HG02970 (cell line): ENCODE measurements around the gene PRMT7.

Experiments used
- ATAC-seq: cut with Tn5 transposase; IDR thresholded peaks from one replicate; pipeline ENCODE4 v1.9.1; 2021; ENCODE audit warnings: mild to moderate bottlenecking, moderate library complexity, moderate number of reproducible peaks; ENCODE audit not compliant: unreplicated experiment, low FRiP score

The PRMT7 gene

DNA sequence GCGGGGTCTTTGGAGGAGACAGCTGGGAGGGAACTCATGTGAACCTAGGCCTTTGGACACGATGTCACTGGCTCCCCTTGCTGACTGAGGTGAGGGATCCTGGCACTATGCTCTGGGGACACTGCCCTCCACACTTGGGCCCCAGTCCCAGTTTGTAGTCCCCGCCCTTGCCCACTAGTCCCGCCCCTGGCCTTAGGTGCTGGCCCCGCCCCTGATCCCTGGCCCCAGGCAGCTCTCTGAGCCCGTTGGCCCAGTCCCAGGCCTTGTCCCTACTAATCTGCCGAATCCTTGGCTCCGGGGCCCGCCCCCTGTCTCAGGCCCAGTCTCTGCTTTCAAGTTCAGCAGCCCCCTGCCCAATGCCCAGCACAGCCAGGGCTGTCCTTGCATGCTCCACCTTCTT is 76.5 kb downstream of the PRMT7 start:
- ATAC-seq = no peak

DNA sequence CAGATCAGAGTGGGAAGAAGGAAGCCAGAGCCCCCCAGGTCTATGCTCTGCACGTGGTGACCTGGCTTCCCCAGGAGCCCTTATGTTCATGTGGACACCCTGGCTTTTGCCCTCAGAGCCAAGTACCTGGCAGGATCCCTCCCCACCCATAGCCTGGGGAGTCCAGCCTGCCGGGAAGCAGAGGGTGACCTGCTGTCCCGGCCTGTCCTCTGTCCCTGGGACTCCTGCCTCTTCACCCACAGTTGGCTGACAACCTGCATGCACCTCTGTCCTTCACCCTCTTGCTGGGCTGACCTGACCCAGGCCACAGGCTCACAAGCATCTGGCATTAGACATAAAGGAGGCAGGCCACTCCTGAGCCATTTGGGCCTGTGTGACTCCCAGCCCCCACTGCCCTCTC is 77.3 kb downstream of the PRMT7 start:
- ATAC-seq = no peak

GRCh38 chr16:68389006-68389405 is 78.2 kb downstream of the PRMT7 start:
- no peak for ATAC-seq

GRCh38 chr16:68389750-68390371 is 79.0 kb downstream of the PRMT7 start:
- ATAC-seq = no peak

- ATAC-seq = no peak
Observed at GRCh38 chr16:68393333-68393732, 82.5 kb downstream of the PRMT7 start.

- no peak for ATAC-seq
Observed at GRCh38 chr16:68395167-68395786, 84.5 kb downstream of the PRMT7 start.

GRCh38 chr16:68395815-68396214 is 85.0 kb downstream of the PRMT7 start:
- no peak for ATAC-seq

GRCh38 chr16:68396481-68396880 is 85.7 kb downstream of the PRMT7 start:
- no peak for ATAC-seq

GRCh38 chr16:68397710-68398201 is 86.9 kb downstream of the PRMT7 start:
- no peak for ATAC-seq

DNA sequence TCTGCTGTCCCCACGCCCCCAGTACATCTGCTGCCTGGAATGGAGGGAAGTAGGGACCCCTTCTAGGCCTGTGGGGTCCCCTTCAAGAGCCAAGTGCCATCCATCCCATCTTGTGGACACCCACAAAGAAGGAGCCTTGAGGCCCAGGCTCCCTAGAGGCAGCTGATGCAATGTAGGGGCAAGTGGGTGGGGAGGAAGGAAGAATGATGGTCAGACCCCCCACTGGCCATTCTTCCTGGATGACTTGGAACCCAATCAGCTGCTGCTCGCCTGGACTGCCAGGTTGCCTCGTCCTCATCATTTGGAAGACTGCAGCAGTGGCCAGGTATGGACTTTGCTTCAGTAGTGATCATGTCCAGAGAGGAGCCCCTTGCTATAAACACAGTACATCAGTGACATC is 88.6 kb downstream of the PRMT7 start:
- ATAC-seq = no peak

DNA sequence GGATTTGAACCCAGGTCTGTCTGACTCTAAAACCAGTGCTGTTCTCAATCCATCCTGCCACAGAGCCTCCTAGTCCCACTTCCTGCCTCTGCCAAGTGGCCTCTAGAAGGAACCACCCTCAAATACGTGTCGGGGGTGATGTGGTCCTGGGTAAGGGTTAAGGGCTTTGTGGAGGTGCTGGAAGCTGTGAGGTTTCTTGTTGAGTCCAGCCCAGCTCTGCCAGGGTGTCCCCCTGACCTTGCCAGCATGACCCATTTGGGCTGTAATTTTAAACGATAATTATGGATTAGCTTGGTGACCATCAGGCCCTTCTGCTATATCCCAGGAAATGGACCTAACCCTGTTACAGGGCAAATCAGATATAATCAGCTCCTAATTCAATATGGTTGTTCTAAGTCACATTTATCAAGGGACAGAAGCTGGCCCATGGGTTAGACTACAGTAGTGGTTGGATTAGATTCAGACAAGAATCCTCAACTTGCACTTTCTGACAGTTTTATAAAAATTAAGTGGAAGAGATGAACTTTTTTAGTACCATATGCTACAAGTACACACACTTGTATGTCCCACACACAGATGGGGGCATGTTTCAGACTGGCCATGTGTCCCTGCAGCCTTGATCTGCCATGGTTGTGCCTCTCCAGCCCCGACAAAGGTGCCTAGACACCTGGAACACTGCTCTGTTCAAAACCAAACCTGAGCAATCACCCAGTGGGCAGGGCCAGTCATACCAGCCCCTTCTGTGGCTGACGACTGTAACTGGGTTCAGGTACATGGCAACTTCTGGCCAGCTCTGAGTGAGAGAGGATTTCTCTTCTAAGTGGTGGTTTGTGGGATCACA is 89.5 kb downstream of the PRMT7 start:
- ATAC-seq = no peak

DNA sequence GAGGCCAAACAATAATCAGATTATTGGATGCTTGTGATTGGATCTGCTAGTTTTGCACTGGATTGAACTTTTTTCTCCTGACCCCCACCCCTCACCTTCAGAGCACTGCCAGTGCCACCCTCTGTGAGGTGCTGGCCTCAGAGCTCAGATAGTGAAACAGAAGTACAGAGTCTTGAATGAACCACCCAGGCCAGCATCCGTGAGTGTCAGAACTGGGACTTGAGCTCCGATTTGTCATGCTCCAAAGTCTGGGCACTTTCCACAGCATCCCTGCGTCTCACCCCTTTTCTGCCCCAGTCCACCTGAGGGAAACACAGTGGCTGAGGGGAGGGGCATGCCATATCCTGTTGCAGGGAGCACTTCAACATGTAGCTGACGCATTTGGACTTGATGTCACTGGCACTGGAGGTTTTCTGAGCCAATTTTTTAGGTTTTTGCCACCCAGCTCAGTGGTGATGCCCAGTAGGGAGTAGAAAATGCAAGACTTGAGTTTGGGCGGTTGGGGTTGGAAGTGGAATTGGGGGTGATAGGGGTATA is 90.2 kb downstream of the PRMT7 start:
- no peak for ATAC-seq

DNA sequence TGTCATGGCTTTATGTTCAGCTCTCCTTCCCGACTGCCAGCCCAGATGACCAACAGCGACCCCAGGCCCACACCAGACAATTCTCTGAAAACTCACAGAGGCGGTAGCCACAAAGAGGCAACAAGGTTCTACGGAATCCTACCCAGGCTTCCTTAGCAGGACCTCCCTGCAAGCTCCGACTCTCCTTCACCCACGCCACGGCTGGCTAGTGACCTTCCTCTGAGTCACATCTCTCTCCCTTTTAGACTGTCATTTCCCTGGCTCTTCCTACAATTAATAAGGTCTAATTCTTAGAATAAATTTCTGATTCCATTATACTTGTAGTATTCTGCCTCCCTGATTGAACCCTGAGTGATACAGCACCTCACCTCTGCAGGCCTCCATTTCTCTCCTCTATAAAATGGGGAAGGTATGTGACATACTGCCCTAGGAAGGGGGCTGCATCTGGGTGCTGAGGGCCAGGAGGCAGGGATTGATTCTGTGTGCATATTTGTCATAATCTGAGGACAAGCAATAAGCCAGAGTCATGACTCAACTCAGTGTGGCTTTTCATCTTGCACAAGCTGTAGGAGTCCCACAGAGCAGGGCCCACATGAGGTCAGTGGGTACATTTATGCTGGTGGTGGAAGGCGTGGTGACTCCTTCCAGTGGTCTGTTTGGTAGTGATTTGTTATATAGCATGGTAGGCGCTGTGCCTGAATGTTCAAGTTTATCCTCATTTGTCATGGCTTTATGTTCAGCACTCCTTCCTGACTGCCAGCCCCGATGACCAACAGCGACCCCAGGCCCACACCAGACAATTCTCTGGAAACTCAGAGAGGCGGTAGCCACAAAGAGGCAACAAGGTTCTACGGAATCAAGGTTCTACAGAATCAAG is 91.3 kb downstream of the PRMT7 start:
- ATAC-seq = no peak

DNA sequence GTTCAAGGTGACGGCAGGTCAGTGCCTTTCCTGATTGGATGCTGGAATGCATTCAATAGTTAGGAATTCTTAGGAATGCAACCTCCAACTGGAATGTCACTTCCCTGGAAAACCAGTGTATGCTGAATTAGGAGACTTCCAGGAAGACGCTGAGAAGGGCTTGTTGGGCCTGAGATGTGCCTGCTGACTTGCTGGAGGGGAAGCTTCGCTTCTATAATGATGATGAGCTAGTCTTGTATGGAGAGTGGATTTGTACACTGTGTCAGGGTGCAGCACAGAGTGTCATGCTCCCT is 91.9 kb downstream of the PRMT7 start:
- ATAC-seq = no peak

- no peak for ATAC-seq
Observed at GRCh38 chr16:68403177-68403576, 92.4 kb downstream of the PRMT7 start.

- ATAC-seq = no peak
Observed at GRCh38 chr16:68403704-68404103, 92.9 kb downstream of the PRMT7 start.

DNA sequence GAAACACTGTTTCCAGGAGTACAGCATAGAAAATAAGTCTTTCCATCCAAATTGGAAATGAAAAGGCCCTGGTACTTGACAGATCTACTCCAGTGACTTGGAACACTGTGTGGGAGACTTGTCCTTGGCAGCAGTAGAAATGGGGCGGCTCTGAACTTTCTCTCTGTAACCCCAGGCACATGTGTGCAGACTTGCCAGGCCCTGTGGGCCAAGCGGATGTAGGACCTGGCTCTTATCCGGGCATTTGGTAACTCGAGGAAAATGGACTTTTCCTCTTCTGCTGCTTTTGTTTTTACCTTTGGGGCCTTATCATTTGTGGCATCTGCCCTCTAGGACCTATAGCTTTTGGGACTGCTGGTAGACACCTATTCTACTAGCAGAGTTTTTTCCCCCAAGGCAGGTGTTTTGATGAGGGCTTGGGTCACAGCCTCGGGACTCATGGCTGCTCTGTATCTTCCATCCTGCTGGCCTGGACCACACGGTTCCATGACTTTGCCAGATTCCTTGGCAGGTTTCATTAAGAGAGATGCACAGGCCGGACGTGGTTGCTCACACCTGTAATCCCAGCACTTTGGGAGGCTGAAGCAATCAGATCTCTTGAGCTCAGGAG is 94.0 kb downstream of the PRMT7 start:
- no peak for ATAC-seq

GRCh38 chr16:68406458-68407152 is 95.8 kb downstream of the PRMT7 start:
- ATAC-seq = no peak
